Measurements from ENCODE around the gene STK11. TPM values are rescaled to one million over a fixed set of nuclear protein-coding genes. Genes with fewer than 3 reads are reported as not detected.

STK11 gene
- total RNA-seq, 1 donor from 2014 or later = 54.8 TPM

DNA sequence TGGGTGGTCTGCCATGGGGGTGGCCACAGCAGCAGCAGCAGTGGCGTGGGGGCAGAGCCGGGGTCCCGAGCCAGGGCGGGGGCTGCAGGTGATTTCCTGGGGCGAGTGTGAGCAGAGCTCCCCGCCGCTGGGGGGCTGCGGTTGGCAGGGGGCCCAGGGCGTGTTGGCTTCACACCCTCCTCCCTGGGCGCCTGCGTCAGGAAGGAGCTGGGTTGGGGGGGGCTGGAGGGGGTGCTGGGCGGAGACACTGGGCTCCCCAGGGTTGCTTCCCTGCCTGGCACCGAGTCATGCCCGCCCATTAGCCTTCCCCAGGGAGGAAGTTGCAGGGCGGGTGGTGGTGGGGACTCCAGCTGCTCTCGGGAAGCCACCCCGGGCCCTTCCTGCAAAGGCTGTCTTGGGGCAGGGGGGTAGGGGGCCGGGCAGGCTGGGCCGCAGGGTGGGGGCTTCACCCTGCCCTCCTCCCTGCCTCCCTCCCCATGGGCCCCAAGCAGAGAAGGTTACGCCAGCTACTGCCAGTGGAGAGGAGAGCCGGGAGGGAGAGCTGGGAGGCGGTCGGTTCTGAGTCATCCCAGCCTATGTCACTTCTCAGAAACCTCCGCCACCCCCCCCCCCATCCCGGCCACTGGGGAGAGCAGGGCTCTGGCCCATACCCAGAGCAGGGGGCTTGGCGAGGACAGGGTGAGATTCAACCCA is 47.4 kb downstream of the STK11 start:
- intact Hi-C loops (cut with DNase I) = no loop called here

DNA sequence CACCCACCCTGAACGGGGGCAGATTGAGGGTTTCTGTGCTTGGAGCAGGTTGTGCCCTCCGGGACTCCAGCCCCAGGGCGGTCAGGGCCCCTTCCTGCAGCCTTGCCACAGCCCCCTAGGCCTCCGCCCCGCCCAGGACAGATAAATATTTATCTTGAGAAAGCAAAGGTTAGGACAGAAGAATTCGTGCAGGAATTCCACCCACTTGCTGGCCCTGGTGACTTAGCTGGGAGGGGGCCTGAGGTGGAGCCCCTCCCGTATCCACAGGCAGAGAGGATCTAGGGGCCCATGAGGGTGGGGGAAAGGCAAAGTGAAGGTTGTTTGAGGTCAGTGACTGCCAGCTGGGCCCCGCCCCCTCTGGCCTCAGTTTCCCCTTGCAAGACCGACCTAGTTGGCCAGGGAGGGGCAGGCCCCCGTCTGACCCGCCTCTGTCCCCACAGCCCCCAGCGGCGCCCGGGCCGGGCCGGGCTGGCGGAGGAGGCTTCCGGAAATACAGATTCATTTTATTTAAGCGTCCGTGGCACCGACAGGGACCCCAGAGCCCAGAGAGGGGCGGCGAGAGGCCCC is 48.0 kb downstream of the STK11 start:
- no peak for DNase-seq
- intact Hi-C loops (cut with DNase I) = no loop called here
- ATAC-seq (ENCODE audit: poor library complexity) = no peak

More for the DNA sequence above, 47.4 kb downstream of the STK11 start:
- DNase-seq = peak; percentile 94
- peak; percentile 37 for ATAC-seq (ENCODE audit: poor library complexity)

DNA sequence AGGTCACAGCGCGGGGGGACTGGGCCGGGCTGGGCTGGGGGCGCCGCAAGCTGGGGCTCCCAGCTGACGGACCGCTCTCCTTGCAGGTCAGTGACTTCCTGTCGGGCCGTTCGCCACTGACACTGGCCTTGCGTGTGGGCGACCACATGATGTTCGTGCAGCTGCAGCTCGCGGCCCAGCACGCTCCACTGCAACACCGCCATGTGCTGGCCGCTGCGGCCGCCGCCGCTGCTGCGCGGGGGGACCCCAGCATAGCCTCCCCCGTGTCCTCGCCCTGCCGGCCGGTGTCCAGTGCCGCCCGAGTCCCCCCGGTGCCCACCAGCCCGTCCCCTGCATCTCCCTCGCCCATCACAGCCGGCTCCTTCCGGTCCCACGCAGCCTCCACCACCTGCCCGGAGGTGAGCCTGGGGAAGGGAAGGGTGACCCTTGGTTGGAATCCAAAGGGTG is 48.5 kb downstream of the STK11 start:
- intact Hi-C loops (cut with DNase I) = no loop called here
- DNase-seq (no peak), ATAC-seq (ENCODE audit: poor library complexity) (no peak)

DNA sequence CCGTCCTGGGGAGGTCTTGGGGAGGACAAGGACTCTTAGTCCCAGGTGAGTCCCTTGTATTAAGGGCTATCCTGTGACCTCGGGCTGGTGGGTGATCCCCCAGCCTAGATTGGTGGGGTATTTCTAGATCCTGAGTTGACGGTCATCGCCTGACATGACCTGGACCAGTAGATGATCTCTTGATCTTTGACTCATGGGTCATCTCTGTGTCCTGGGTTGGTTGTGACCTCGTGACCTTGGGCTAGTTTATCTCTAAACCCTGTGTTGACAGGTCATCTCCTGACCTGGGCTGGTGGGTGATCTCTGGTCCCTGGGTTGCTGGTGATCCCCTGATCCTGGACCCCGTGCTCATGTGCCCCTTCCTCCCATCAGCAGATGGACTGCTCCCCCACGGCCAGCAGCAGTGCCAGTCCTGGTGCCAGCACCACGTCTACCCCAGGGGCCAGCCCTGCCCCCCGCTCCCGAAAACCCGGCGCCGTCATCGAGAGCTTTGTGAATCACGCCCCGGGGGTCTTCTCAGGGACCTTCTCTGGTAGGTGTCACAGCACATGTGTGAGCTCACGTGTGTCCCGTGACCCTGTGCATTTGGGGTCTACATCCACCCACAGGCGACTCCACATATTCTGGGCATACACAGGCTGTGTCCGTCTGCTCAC is 49.1 kb downstream of the STK11 start:
- intact Hi-C loops (cut with DNase I) = no loop called here
- ATAC-seq (ENCODE audit: poor library complexity) = no peak

DNA sequence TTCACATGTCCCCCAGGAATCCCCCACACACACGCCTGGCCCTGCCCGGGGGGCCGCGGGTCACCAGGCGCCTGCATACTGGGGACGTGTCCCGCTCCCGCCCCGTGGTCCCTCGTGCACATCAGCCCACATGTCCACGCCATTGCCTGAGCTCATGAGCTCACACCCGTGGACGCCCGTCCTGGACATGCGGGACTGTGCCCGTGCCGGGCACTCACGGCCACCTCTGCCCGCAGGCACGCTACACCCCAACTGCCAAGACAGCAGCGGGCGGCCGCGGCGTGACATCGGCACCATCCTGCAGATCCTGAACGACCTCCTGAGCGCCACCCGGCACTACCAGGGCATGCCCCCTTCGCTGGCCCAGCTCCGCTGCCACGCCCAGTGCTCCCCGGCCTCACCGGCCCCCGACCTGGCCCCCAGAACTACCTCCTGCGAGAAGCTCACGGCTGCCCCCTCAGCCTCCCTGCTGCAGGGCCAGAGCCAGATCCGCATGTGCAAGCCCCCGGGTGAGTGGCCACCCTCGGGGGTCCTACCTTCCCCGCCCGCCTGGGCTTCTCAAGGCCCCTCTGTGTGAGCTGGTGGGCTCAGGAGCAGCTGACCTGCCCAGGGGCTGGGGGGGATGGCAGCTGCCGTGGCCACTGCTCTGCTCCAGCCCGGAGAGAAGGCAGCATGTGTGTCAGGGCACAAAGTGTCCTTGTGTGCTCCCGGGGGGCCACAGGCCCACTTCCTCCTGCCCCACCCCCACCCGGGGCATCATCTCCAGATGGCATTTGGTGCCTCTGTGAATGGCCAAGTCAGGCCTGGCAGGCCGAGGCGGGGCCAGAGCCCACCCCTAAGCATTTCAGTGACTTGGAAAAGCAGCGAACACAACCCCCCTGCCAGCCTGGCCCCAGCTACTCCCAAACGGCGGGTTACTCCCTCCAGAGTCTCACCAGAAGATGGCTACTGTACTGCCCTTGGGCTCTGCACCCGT is 49.9 kb downstream of the STK11 start:
- DNase-seq (no peak), ATAC-seq (ENCODE audit: poor library complexity) (no peak)
- intact Hi-C loops (cut with DNase I) = no loop called here

More for the DNA sequence above, 49.1 kb downstream of the STK11 start:
- no peak for DNase-seq

DNA sequence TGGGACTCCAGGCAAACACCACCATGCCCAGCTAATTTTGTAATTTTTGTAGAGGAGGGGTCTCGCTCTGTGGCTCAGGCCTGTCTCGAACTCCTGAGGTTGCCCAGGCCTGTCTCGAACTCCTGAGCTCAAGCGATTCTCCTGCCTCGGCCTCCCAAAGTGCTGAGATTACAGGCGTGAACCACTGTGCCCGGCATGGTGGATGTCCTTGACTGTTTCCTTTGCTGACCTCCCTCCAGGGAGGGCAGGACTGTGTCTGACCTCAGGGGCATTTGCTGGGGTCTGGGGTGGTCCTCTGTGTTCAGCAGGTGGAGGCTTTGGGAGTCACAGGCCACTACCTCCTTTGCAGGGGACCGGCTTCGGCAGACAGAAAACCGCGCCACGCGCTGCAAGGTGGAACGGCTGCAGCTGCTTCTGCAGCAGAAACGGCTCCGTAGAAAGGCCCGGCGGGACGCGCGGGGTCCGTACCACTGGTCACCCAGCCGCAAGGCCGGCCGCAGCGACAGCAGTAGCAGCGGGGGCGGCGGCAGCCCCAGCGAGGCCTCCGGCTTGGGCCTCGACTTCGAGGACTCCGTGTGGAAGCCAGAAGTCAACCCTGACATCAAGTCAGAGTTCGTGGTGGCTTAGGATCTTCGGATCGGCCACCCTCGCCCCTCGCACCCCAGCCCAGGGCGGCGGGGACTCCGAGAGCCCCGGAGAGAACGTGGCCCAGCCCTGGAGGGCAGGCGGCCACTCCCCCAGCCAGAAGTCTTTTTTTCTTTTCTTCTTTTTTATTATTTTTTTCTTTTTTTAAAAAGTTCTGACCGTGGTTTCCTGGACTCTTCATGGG is 51.3 kb downstream of the STK11 start:
- intact Hi-C loops (cut with DNase I) = no loop called here
- DNase-seq (no peak), ATAC-seq (ENCODE audit: poor library complexity) (no peak)

DNA sequence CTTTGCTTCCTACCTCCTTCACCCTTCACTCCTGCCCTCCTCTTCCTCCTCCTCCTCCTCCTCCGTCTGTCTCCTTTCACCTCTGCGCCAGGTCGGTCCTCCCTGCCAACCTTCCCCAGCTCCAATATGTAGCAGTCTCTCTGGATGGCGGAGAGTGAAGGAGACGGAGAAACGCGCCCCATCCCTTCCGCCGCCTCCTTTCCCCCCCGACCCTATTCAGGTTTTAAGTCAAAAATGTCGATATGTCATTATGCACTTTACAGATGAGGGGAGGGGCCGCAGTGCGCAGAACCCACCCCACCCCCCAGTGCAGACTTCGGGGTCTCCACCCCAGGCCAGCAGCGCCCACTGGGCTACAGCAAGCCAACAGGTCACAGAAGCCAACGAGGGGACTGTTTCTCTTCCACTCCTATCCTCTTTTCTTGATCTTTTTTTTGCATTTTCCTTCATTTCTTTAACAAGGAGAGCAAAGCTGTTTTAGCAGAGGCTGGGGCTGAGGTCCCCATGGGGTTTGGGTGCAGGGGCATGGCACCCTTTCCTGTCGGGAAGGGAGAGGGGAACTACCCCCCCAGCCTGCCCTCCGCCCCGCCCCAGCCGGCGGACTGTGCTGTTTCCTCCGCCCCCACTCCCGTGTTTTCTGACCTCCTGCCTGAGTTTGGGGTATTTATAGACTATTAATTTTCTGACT is 52.0 kb downstream of the STK11 start:
- DNase-seq = no peak
- intact Hi-C loops (cut with DNase I) = no loop called here

DNA sequence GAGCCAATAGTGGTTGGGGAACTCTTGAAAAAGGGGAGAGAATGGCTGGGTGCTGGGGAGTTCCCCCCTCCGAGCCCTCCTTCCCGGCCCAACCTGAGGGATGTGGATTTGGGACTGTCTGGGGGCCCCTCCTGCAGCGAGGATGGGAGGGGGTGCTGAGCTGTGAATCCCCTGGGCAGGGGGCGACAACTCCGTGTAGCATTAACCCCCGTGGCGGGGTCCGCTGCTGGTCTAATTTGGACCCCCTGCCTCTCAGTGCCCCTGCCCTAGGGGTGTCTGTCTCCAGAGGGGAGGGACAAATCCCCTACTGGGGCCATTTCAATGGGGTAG is 52.5 kb downstream of the STK11 start:
- ATAC-seq (ENCODE audit: poor library complexity) (no peak), DNase-seq (no peak)
- intact Hi-C loops (cut with DNase I) = no loop called here

More for the DNA sequence above, 52.0 kb downstream of the STK11 start:
- ATAC-seq (ENCODE audit: poor library complexity) = no peak

DNA sequence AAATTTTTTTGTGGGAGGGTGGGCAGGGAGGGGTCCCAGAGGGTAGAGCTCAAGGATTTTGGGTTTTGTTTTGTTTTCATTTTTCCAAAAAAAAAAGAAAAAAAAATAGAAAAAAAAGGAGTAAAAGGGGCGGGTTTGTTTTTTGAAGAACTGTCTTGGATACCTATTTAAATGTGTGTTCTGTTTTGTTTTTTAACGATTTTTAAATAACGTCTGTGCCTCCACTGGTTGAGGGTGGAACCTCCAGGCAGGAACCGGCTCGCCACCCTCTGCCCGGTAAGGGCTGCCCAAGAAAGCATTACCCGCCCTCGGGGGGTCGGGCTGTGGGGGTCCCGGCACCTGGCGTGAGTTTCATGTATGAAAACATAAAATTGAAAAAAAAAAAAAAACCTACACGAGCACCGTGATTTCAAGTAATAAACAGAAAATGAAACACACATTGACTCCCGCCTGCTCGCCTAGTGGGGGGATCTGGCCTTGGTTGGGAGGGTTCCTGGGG is 53.2 kb downstream of the STK11 start:
- DNase-seq (no peak), ATAC-seq (ENCODE audit: poor library complexity) (no peak)
- intact Hi-C loops (cut with DNase I) = no loop called here

DNA sequence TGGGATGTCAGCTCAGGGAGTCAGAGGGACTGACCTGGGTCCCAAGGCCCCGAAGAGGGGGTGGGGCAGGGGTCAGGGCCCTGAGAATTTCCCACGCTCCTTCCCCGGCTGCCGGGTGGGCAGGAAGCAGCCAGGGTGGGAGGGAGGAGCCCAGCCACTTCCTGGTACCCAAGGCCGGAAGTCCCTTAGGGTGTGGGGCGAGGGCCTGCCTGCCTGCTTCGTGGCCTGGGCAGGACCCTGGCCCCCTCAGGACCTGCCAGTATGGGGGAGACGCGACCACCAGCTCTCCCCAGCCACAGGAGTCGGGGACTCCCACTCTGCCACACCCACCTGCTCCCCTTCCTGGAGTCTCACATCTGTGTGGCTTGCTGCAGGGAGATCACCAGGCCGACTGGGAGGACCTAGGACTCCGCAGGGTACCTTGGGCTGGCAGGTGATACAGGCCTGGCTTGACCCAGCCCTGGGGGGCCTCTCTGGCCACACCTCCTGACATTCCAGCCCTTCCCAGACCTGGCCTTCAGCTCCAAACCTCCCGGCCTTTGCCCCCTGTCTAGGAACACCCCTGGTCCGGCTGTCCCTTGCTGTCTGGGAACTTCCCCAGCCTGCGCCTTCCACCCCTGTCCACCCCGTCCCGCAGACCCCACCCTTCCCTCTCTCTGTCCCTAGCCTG is 53.8 kb downstream of the STK11 start:
- peak; percentile 89 for DNase-seq

DNA sequence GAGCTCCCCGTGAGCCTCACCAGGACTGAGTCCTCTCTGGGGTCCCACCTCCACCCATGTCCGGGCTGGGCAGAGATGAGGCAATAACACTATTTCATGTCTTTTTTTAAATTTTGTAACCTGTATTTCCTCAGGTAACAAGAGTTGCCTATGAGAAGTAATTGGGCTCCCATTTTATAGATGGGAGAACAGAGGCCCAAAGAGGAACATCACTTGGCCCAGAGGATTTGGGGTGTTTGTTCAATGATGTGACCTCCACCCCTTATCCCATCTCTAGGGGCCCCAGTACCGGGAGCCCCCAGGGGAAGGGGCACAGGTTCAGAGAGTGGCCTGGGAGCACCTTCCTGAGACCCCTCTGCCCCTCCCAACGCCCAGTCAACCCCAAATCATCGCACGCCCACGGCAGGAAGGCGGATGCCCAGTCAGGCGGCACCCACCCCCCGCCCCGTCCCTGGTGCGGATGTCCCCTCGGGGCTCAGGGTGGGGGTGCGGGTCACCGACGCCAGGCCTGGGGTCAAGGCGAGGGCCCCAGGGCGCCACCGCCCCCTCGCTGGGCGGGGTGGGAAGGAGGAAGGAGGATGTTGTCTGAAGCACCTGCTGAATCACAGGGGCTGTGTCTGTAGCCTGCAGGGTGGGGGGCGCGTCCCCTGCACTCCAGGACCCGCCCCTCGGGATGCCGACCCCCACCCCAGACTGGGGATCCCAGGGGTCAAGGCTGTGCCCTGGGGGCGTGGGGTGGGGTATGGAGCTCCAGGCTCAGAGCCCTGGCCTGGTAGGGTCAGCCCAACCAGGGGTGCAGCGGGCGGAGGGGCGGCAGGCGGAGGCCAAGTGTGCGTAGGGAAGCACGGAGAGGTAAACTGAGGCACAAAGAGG is 54.5 kb downstream of the STK11 start:
- ATAC-seq (ENCODE audit: poor library complexity) = no peak
- intact Hi-C loops (cut with DNase I) = no loop called here
- DNase-seq = no peak

More for the DNA sequence above, 53.8 kb downstream of the STK11 start:
- intact Hi-C loops (cut with DNase I) = no loop called here
- ATAC-seq (ENCODE audit: poor library complexity) = peak; percentile 28

DNA sequence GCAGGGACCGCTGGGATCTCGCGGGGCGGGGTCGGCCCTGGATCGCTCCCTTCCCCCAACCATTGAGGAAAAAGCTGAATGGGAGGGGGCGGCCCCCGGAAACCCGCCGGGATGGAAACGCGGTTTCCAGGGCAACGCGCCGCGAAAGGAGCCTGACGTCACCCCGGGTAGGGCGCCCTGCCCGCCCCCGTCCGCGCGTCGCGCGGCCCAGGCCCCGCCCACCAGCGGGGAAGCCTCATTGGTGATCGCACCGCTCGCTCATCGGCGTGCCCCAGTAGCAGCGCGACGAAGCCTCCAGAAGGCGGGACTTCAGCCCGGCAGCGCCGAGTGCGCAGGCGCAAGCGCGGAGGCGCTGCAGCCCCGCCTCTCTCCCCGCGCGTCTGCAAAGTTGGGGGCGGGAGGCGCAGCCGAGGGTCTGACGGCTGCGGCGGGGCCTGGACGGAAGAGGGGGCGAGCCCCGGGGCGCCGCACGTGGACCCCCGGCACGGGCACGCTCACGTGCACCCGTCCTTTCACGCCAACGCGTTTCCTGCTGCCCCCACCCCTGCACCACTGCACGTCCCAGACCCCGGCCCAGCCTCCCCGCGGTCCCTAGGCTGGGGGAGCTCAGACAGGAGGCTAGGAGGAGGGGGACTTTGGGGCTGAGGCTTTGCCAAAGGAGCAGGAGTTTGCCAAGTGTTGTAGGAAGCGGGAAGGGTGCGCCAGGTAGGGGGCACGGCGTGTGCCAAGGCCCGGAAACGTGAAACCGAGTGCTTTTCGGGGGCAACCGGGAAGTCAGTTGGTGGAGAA is 55.4 kb downstream of the STK11 start:
- intact Hi-C loops (cut with DNase I) = no loop called here
- ATAC-seq (ENCODE audit: poor library complexity) = peak; percentile 87
- DNase-seq = peak; percentile 98

DNA sequence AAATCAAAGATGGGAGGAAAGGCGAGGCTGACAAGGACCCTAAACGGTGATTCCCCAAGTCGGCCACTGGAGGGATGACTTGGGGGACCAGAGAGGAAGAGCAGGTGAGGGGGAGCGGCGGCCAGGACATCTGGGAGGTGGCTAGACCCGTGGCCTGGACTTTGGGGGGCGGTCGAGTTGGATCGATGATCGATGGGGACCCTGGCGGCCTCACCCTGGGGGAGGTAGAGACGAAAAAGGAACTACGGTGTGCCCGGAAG is 55.9 kb downstream of the STK11 start:
- ATAC-seq (ENCODE audit: poor library complexity) = no peak
- DNase-seq = no peak
- intact Hi-C loops (cut with DNase I) = no loop called here

DNA sequence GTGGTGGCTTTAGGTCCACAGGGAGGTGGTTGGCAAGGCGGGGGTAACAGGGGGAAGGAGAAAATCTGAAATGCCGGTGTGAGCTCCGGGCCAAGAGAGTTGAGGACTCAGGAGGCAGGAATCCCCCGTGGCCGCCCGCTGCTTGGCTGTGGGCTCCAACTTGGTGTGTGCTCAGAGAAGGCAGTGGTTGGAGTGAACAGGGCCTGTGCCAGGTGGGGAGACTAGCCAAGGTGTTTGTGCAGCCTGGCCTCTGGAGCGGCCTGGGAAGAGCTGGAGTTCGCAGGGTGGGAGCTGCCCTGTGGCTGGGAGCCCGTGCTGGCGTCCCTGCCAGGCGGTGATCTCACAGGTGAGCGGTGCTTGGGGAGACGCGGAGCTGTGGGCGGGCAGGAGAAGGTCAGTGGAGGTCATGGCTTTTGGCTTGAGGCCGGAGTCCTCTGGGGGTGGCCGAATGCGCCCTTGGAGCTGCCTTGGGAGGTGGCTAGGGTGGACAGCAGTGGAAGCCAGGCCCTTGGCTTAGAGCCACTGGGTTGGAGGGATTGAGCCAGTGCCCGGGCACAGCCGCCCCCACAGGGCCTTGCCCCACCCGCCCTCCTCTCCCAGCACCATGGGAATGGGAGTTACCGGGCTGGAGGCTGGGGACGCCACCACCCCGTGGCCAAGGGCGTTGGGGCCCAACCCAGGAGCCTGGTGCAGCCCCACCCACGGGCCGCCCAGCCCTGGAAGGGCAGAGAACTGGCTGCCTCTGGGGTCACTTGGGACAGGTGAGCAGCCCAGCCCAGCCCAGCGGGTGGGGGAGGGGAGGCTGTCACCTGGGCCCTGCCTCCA is 56.4 kb downstream of the STK11 start:
- ATAC-seq (ENCODE audit: poor library complexity) = peak; percentile 13
- peak; percentile 82 for DNase-seq
- intact Hi-C loops (cut with DNase I) = no loop called here

DNA sequence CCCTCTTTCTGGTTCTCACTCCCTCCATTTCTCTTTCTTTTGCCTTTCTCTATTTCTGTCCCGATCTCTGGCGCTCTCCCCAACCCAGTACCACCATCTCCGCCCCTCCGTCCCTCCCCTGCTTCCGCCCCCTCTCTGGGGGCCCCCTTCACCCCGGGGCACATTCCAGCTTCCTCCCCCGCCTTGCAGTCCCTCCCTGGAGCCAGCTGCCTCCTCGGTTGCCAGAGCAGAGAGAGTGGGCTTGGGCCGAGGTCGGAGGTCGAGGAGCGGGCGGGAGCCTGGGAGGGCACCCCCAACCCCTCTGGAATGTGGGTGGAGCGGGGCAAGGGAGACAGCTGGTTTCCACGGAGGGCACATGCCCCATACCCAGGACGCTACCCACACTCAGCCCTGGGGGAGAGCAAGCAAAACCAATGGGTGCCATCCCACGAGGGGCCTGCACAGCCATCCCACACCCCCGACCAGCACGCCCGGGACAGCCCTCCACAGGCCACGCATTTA is 57.1 kb downstream of the STK11 start:
- no peak for ATAC-seq (ENCODE audit: poor library complexity)
- DNase-seq = peak; percentile 39
- intact Hi-C loops (cut with DNase I) = no loop called here
